Measurements from ENCODE around the gene IL34. TPM values are rescaled to one million over a fixed set of nuclear protein-coding genes. Genes with fewer than 3 reads are reported as not detected.

Gene IL34
- total and polyA plus RNA-seq, 2 of the 13 experiments (the other 11 are each of a cell fraction or from before 2014, with no cell fraction given): 1.2 to 1.3 TPM

- in situ Hi-C loops (cut with HindIII; ENCODE audit: extremely low pct_ligation_motif_present, low pct_unique_long_range_greater_than_20kb): no loop called here
- no peak for FAIRE-seq
These were observed 28.1 kb downstream of the IL34 start for GRCh38 chr16:70674221-70675014.

More at GRCh38 chr16:70674221-70675014, 28.1 kb downstream of the IL34 start:
- ChIA-PET POLR2A (interaction anchor here (0.9 to 18.7 kb wide), 3 partner anchors 13 to 52 kb away, joined by 3 to 536 read pairs (median 3); no protein-coding TSS in a partner anchor), CTCF (ENCODE audit: low intra/inter-chr PET ratio, low total read pairs) (no interaction called here)
- H4K20me1 ChIP-seq (ENCODE audit: insufficient read depth, low read length): peaks cover 5% of the 10 kb centered on the region; the same call in 1 of the 2 replicates
- WGBS (ENCODE audit: low lambda C conversion rate): 97% methylated on average over 18 of the region's 18 CpGs
- H3K4me3 ChIP-seq (replicated peaks in 1 of 3; ENCODE audit: insufficient read depth in 1 of 3, low read depth in 2 of 3, low read length in 3 of 3): no peak overlapping the region
- TF ChIP-seq RBFOX2 (IDR thresholded peaks at IDR 0.05; ENCODE audit: low read depth, low read length): peak; percentile 76
- TF ChIP-seq ZNF543 (CRISPR knock-in tag; IDR thresholded peaks at IDR 0.05): no peak
- TF ChIP-seq ZNF512 (CRISPR knock-in tag; IDR thresholded peaks at IDR 0.05): no peak
- 0 out of 2 replicates have a peak, but pooled peaks have one; percentile 30 for TF ChIP-seq IRF9 (CRISPR knock-in tag; IDR thresholded peaks at IDR 0.05; ENCODE audit: borderline replicate concordance)
- TF ChIP-seq ZNF180 (CRISPR knock-in tag; IDR thresholded peaks at IDR 0.05; ENCODE audit: borderline replicate concordance, low read depth): no peak
- TF ChIP-seq AKAP8 (CRISPR knock-in tag; IDR thresholded peaks at IDR 0.05): 0 out of 2 replicates have a peak, but pooled peaks have one; percentile 55
- TF ChIP-seq POLR2G (IDR thresholded peaks at IDR 0.05; ENCODE audit: low read depth, low read length): peak; percentile 47; the same call in 1 of the 2 replicates
- peak; percentile 40; the same call in 1 of the 2 replicates for TF ChIP-seq ZNF687 (CRISPR knock-in tag; IDR thresholded peaks at IDR 0.05)
- TF ChIP-seq HNRNPL (IDR thresholded peaks at IDR 0.05; ENCODE audit: low read depth, low read length): peak; percentile 88
- peak in 1 of 2 experiments; percentile 30; a peak in 1 of 4 replicates for TF ChIP-seq POLR2A (IDR thresholded peaks at IDR 0.05; ENCODE audit: insufficient read depth in 1 of 2, low read depth in 2 of 2, low read length in 2 of 2)
- 0 out of 2 replicates have a peak, but pooled peaks have one; percentile 46 for TF ChIP-seq PCBP1 (IDR thresholded peaks at IDR 0.05; ENCODE audit: borderline replicate concordance, low read depth, low read length)
- TF ChIP-seq AGO2 (optimal IDR thresholded peaks at IDR 0.05; ENCODE audit: low read depth, low read length): peak; percentile 99
- 0 out of 2 replicates have a peak, but pooled peaks have one; percentile 25 for TF ChIP-seq ZNF280B (CRISPR knock-in tag; IDR thresholded peaks at IDR 0.05; ENCODE audit: borderline replicate concordance)
- H3K4me2 ChIP-seq (ENCODE audit: low read depth, low read length): no peak overlapping the region
- ATAC-seq: no peak
- no peaks in the 10 kb centered on the region for H3K4me1 ChIP-seq (ENCODE audit: insufficient read depth, low read length)
- no peaks in the 10 kb centered on the region for H3K9me3 ChIP-seq (ENCODE audit: low read length)
- BruUV-seq (replicated peaks): no TSS peak
- no peak overlapping the region for H3K27ac ChIP-seq (ENCODE audit: extremely low read length, insufficient read depth, low read length)
- H3K9ac ChIP-seq (ENCODE audit: insufficient read depth, low read depth, low read length): no peak overlapping the region
- H2AFZ ChIP-seq (ENCODE audit: low read length): no peak overlapping the region
- H3K79me2 ChIP-seq (ENCODE audit: insufficient read depth, low read length): peaks cover 16% of the 10 kb centered on the region
- intact Hi-C loops (cut with micrococcal nuclease; ENCODE audit: unreplicated experiment): no loop called here
- H3K27me3 ChIP-seq (ENCODE audit: control insufficient read depth in 1 of 2, insufficient read depth in 2 of 2, low read length in 2 of 2): no peaks in the 10 kb centered on the region
- peaks cover 68 to 96% of the 10 kb centered on the region in 2 experiments for H3K36me3 ChIP-seq (replicated peaks in 1 of 2; ENCODE audit: control insufficient read depth in 1 of 2, insufficient read depth in 2 of 2, low read length in 2 of 2)
- no peak for DNase-seq (ENCODE audit: low spot score)
